ENCODE measurements around the gene DLG1. TPM values are rescaled to one million over a fixed set of nuclear protein-coding genes. Genes with fewer than 3 reads are reported as not detected.

DLG1 gene
- total RNA-seq, 1 donor from 2014 or later: 142 TPM

- DNase-seq: no peak
Observed at GRCh38 chr3:197028728-197029510, 269.5 kb downstream of the DLG1 start.

- no peak for DNase-seq
Observed at GRCh38 chr3:197027896-197028727, 270.3 kb downstream of the DLG1 start.

GRCh38 chr3:197027151-197027895 lies 271.1 kb downstream of the DLG1 start:
- no peak for DNase-seq

GRCh38 chr3:197026481-197026866 lies 271.9 kb downstream of the DLG1 start:
- DNase-seq: no peak

- no peak for DNase-seq
Observed at GRCh38 chr3:197025736-197026480, 272.5 kb downstream of the DLG1 start.

- DNase-seq: no peak
Observed at GRCh38 chr3:197024881-197025735, 273.3 kb downstream of the DLG1 start.

- DNase-seq: no peak
Observed at GRCh38 chr3:197023998-197024651, 274.3 kb downstream of the DLG1 start.

- no peak for DNase-seq
Observed at GRCh38 chr3:197023241-197023997, 275.0 kb downstream of the DLG1 start.

GRCh38 chr3:197022405-197023231 lies 275.8 kb downstream of the DLG1 start:
- no peak for DNase-seq

GRCh38 chr3:197021729-197022404 lies 276.5 kb downstream of the DLG1 start:
- DNase-seq: no peak

- no peak for DNase-seq
Observed at GRCh38 chr3:197021231-197021630, 277.2 kb downstream of the DLG1 start.

- DNase-seq: no peak
Observed at GRCh38 chr3:197019535-197019934, 278.9 kb downstream of the DLG1 start.

- no peak for DNase-seq
Observed at GRCh38 chr3:197019021-197019420, 279.4 kb downstream of the DLG1 start.

- DNase-seq: no peak
Observed at GRCh38 chr3:197017003-197017402, 281.4 kb downstream of the DLG1 start.

GRCh38 chr3:197015790-197016736 lies 282.3 kb downstream of the DLG1 start:
- no peak for DNase-seq

- no peak for DNase-seq
Observed at GRCh38 chr3:197014942-197015575, 283.4 kb downstream of the DLG1 start.

- DNase-seq: no peak
Observed at GRCh38 chr3:197014024-197014423, 284.4 kb downstream of the DLG1 start.
